HepG2 (cell line): ENCODE data around the gene PSMG1. TPM values are rescaled to one million over a fixed set of nuclear protein-coding genes. Genes with fewer than 3 reads are reported as not detected.

Source experiments
- ATF3 ChIP-seq: sonication (generic); formaldehyde crosslinking; IDR thresholded peaks from 2 replicates; pipeline ENCODE4 v1.4.0; 2020; ENCODE audit warnings: missing genetic modification reagents
- EP300 ChIP-seq, 3 experiments: sonication (generic) in 1 of 3; formaldehyde crosslinking in 1 of 3; IDR thresholded peaks; 2 replicates each; pipeline versions ENCODE4 v1.5.1 to v1.6.1; 2011 to 2020; ENCODE audit warnings: low read depth in 2 of 3, low read length in 2 of 3, borderline replicate concordance in 1 of 3, improper control_type of control experiment in 1 of 3, mild to moderate bottlenecking in 1 of 3, missing genetic modification reagents in 1 of 3, moderate library complexity in 1 of 3
- GLI4 ChIP-seq: sonication (generic); formaldehyde crosslinking; IDR thresholded peaks from 2 replicates; pipeline ENCODE4 v1.5.1; 2020; ENCODE audit warnings: missing genetic modification reagents, mild to moderate bottlenecking, moderate library complexity, borderline replicate concordance
- HOMEZ ChIP-seq: IDR thresholded peaks from 2 replicates; pipeline ENCODE4 v1.6.1; 2016; ENCODE audit warnings: low read depth
- MEIS1 ChIP-seq: sonication (generic); formaldehyde crosslinking; IDR thresholded peaks from 2 replicates; pipeline ENCODE4 v1.9.0; 2021; ENCODE audit warnings: mild to moderate bottlenecking, missing genetic modification reagents, moderate library complexity, borderline replicate concordance
- NFE2 ChIP-seq: sonication (generic); formaldehyde crosslinking; IDR thresholded peaks from 2 replicates; pipeline ENCODE4 v1.4.0; 2020; ENCODE audit warnings: missing genetic modification reagents
- NFKBIZ ChIP-seq: IDR thresholded peaks from 2 replicates; pipeline ENCODE4 v1.6.1; 2018; ENCODE audit warnings: missing genetic modification reagents, missing compliant biosample characterization
- NPAS2 ChIP-seq: sonication (generic); formaldehyde crosslinking; IDR thresholded peaks from 2 replicates; pipeline ENCODE4 v1.8.0; 2022; ENCODE audit warnings: mild to moderate bottlenecking, missing genetic modification reagents, borderline replicate concordance
- SNAPC5 ChIP-seq: sonication (generic); formaldehyde crosslinking; IDR thresholded peaks from 2 replicates; pipeline ENCODE4 v1.8.1; 2023; ENCODE audit warnings: mild to moderate bottlenecking, missing genetic modification reagents, borderline replicate concordance
- TAF15 ChIP-seq: fragments of 200-400 bp; formaldehyde crosslinking; IDR thresholded peaks from one replicate; pipeline ENCODE4 v1.6.1; 2018; ENCODE audit warnings: mild to moderate bottlenecking, low read depth, low read length; ENCODE audit not compliant: poor library complexity, severe bottlenecking
- TCF7L2 ChIP-seq: IDR thresholded peaks from 2 replicates; pipeline ENCODE4 v1.6.1; 2011; ENCODE audit warnings: mild to moderate bottlenecking, low read depth, low read length, moderate library complexity
- TIGD3 ChIP-seq: sonication (generic); formaldehyde crosslinking; IDR thresholded peaks from 2 replicates; pipeline ENCODE4 v1.5.1; 2020; ENCODE audit warnings: mild to moderate bottlenecking, missing genetic modification reagents, borderline replicate concordance
- TOE1 ChIP-seq: sonication (generic); formaldehyde crosslinking; IDR thresholded peaks from 2 replicates; pipeline ENCODE4 v1.4.0; 2020; ENCODE audit warnings: mild to moderate bottlenecking, missing genetic modification reagents
- ZNF230 ChIP-seq: sonication (generic); formaldehyde crosslinking; IDR thresholded peaks from 2 replicates; pipeline ENCODE4 v1.4.0; 2020; ENCODE audit warnings: mild to moderate bottlenecking, missing genetic modification reagents
- ZNF235 ChIP-seq: sonication (generic); formaldehyde crosslinking; IDR thresholded peaks from 2 replicates; pipeline ENCODE4 v1.8.1; 2023; ENCODE audit warnings: mild to moderate bottlenecking, missing genetic modification reagents, borderline replicate concordance
- ZNF260 ChIP-seq: sonication (generic); formaldehyde crosslinking; IDR thresholded peaks from 2 replicates; pipeline ENCODE4 v1.4.0; 2020; ENCODE audit warnings: missing genetic modification reagents, low read depth, mild to moderate bottlenecking, borderline replicate concordance
- ZNF431 ChIP-seq: sonication (generic); formaldehyde crosslinking; IDR thresholded peaks from 2 replicates; pipeline ENCODE4 v1.9.0; 2022; ENCODE audit warnings: missing genetic modification reagents, low read depth, mild to moderate bottlenecking, borderline replicate concordance
- ZNF775 ChIP-seq: sonication (generic); formaldehyde crosslinking; IDR thresholded peaks from 2 replicates; pipeline ENCODE4 v1.4.0; 2020; ENCODE audit warnings: missing genetic modification reagents, mild to moderate bottlenecking, moderate library complexity, borderline replicate concordance
- ZNF878 ChIP-seq: sonication (generic); formaldehyde crosslinking; IDR thresholded peaks from 2 replicates; pipeline ENCODE4 v1.8.1; 2023; ENCODE audit warnings: mild to moderate bottlenecking, missing genetic modification reagents, moderate library complexity
- ZUFSP ChIP-seq: sonication (generic); formaldehyde crosslinking; IDR thresholded peaks from 2 replicates; pipeline ENCODE4 v1.9.0; 2021; ENCODE audit warnings: missing genetic modification reagents, mild to moderate bottlenecking, borderline replicate concordance
- polyA plus RNA-seq, 8 experiments: library from polyadenylated mRNA; depleted of rRNA in 3 of 8; stranded (reverse) in 7 of 8; unstranded in 1 of 8; fragments of >200 nt; fragmentation: Illumina TruSeq in 4 of 8; extraction: Trizol in 4 of 8; gene quantifications; 2 replicates each; pipeline versions ENCODE4 v1.2.1 to v1.2.3, GENCODE V29; 2011 to 2016; ENCODE audit warnings: low read depth in 4 of 8, missing spikeins in 1 of 8, mixed read lengths in 1 of 8; ENCODE audit not compliant: insufficient read depth in 1 of 8
- total RNA-seq, 5 experiments: library from RNA; depleted of rRNA; stranded (reverse); fragments of >200 nt; fragmentation: Illumina TruSeq; extraction: Trizol; gene quantifications; 2 replicates each; pipeline ENCODE4 v1.2.3, GENCODE V29; 2016; ENCODE audit warnings: low read depth in 1 of 5

The PSMG1 gene
- total and polyA plus RNA-seq, 2 of the 13 experiments (the other 11 are each of a cell fraction or from before 2014, with no cell fraction given): 63.6 to 173 TPM

GRCh38 chr21:39183272-39184049, at the start of gene PSMG1 (continued):
- TF ChIP-seq ZNF878 (CRISPR knock-in tag) (peak; percentile 78; the same call in 1 of the 2 replicates), SNAPC5 (CRISPR knock-in tag) (no peak; the same call in 1 of the 2 replicates), GLI4 (CRISPR knock-in tag) (no peak), TIGD3 (CRISPR knock-in tag) (no peak), TCF7L2 (no peak), NPAS2 (CRISPR knock-in tag) (no peak), ZUFSP (CRISPR knock-in tag) (no peak), EP300 (IDR thresholded peaks at IDR 0.05; ENCODE audit: low read depth in 2 of 2, low read length in 2 of 2) (no peak), EP300 (CRISPR knock-in tag; IDR thresholded peaks at IDR 0.05; ENCODE audit: borderline replicate concordance) (peak; percentile 53), ZNF260 (no peak), TAF15 (peak; percentile 32), ZNF775 (CRISPR knock-in tag) (0 out of 2 replicates have a peak, but pooled peaks have one; percentile 48), TOE1 (CRISPR knock-in tag) (no peak), ZNF431 (CRISPR knock-in tag) (peak; percentile 40; the same call in 1 of the 2 replicates), HOMEZ (no peak; the same call in 1 of the 2 replicates), ZNF235 (peak; percentile 59; the same call in 1 of the 2 replicates), MEIS1 (CRISPR knock-in tag) (0 out of 2 replicates have a peak, but pooled peaks have one; percentile 38), NFE2 (CRISPR knock-in tag) (no peak), ATF3 (CRISPR knock-in tag) (no peak), ZNF230 (CRISPR knock-in tag) (peak; percentile 83; the same call in 1 of the 2 replicates), NFKBIZ (CRISPR knock-in tag) (no peak)
